AG08395 (cell line): ENCODE measurements around the gene CARS1.
"Not testable (repeated sequence)": the region's sequence is repeated elsewhere in the genome, so short reads cannot be mapped to it uniquely, and the experiment has no call there.

Experiments used
- DNase-seq: peaks from one replicate; pipeline ENCODE4 v3.0.0; 2012; ENCODE audit warnings: mixed read lengths, low spot score

Gene CARS1

GRCh38 chr11:3089236-3090061 lies 32.2 kb upstream of the CARS1 start:
- no peak for DNase-seq

- DNase-seq: no peak
These were observed 31.6 kb upstream of the CARS1 start for GRCh38 chr11:3088806-3089205.

DNA sequence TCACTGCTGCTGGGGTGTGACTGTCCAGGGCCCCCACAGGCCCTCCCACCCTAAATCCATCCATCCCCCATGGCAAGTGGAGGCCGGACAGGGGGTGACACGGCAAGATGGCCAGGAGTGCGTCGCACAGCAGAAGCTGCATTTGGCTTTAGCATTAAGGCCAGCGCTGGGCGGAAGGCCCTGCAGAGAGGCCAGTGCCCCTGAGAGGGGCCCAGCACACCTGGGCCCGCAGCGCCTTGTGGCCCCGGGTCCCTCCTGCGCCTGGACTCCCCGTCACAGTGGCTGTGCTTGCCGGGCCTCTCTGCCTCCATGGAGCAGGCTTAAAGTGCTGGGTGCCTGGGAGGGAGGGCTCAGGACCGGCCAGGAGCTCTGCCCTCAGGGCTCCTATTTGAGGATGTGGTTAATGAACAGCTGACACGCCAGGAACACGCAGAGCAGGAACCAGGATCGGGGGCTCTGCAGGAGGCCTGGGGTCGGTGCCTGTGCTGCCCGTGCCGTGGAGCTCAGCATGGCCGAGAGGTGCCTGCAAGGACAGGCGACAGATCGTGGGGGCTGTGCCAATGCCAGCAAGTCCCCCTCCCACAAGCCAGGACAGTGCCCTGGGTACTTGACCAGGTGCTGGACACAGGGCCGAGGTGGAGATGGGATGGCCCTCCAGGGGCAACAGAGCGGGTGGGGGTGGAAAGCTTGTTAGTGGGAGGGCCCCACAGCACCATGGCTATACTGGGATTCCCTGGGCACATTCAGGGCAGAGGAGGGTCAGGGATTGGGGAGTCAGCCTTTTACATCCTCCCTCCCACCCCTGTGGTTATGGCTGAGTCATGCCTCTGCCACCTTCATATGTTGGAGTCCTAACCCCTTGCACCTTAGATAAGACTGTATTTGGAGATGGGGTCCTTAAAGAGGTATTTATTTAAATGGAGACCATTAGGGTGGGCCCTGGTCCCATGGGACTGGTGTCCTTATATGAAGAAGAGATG lies 30.9 kb upstream of the CARS1 start:
- DNase-seq: peak; percentile 28

DNA sequence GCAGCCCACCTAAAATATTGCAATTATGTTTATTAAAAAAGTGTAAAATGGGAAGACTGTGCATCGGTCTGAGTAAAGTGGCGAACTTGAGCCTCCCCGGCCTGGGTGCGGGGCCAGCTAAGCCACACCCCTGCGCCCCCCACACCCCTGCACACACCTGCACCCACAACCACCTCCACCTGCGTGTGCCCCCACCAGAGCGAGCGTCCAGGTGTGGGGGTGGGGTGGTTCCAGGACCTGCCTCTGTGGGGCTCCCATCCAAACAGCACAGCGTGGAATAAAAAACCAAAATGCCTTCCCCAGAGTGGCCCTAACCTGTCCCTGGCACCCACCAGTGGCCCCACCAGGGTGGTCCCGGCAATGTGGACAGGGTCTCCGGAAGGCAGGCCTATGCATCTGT lies 30.1 kb upstream of the CARS1 start:
- DNase-seq: no peak

- no peak for DNase-seq
These were observed 29.5 kb upstream of the CARS1 start for GRCh38 chr11:3086671-3087150.

GRCh38 chr11:3086114-3086513 lies 28.9 kb upstream of the CARS1 start:
- no peak for DNase-seq

DNA sequence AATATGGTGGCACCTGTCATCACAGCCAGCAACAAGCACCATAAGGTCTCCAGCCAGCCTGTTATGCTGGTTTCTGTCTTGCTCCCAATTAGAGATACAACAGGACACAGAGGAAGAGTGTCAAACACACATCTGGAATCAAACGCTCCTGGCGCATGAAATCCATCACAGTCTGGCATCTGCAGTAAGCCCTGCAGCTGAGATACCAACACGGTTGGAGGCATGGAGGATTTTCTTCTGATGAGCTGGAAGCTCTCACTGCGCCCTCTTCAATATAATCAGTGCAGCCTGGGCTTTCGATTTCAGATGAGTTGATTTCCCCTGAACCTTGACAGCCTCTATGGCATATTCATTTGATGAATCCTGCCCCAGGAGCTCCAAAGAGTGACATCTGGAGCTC lies 27.8 kb upstream of the CARS1 start:
- DNase-seq: no peak

DNA sequence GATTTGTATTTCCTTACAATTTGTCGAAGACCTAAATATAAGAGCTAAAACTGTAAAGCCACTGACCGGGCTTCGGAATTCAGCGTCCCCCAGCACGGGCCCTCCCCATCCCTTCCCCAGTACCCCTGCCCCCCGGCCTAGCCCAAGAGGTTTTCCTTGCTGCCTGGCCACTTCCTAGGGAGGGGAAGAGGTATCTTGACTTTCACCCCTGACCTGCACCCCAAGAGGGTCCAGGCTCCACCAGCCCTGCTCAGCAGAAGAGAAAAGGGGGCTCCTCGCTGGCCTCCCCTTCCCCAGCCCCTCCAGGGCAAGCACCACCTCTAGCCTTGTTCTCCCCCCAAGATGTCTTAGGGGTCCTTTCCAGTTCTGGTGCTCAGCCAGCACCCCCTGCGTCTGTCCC lies 26.1 kb upstream of the CARS1 start:
- no peak for DNase-seq

GRCh38 chr11:3081386-3081751 lies 24.1 kb upstream of the CARS1 start:
- DNase-seq: no peak

DNA sequence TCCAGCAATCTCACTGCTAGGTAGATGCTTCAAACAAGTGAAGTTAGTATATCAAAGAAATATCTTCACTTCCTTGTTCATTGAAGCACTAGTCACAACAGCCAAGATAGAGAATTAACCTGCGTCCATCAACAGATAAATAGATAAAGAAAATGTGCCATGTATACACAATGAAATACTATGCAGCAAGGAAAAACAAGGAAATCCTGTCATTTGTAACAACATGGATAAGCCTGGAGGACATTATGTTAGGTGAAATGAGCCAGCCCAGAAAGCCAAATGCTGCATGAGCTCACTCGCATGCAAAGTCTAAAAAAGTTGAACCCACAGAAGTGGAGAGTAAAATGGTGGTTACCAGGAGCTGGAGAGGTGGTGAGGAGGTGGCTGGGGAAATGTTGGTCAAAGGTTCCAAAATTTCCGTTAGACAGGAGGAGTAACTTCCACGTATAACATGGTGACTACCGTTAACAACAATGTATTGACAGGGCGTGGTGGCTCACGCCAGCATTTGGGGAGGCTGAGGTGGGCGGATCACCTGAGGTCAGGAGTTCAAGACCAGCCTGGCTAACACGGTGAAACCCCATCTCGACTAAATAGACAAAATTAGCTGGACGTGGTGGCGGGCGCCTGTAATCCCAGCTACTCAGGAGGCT lies 23.6 kb upstream of the CARS1 start:
- DNase-seq: no peak

DNA sequence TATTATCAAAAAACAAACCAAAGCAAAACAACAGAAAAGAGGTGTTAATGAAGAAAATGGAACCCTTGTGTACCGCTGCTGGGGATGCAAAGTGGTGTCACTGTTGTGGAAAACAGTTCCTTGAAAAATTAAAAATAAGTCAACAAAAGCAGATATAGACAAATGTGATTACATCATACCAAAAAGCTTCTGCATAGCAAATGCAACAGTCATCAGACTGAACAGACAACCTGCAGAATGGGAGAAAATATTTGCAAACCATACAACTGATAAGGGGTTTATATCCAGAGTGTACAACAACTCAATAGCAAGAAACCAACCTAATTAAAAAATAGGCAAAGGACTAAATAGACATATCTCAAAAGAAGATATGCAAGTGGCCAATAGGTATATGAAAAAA lies 22.9 kb upstream of the CARS1 start:
- no peak for DNase-seq

GRCh38 chr11:3077846-3078440 lies 20.7 kb upstream of the CARS1 start:
- no peak for DNase-seq

DNA sequence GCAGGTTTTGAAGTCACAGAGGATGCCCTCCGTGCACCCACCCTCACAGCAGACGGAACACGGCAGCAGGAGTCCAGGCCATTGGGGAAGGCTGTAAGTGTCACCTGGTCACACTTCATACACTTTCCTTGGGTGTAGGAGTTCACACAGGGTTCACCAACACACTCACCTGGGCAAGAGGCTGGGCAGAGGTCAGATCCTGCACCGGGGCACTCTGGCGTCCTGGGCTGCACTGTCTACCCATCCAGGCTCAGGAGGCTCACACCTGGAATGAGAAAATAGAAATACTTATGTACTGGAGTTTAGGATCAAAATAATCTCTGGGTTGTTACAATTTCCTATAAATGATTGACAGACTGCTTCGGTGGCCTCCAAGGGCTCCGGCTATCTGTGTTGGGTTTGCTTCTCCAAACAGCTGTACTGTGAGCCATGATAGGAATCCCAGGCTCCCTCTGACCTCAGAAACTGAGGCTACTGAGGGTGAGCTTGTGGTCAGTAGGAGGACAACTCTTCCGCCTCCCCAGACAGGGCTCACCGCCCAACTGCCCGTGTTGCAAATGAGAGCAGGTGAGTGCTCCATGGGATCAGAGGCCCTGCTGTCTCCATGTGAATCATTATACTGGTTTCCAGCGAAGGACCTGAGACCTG lies 20.1 kb upstream of the CARS1 start:
- DNase-seq: no peak

- no peak for DNase-seq
These were observed 17.8 kb upstream of the CARS1 start for GRCh38 chr11:3074912-3075589.

GRCh38 chr11:3073029-3073435 lies 15.8 kb upstream of the CARS1 start:
- DNase-seq: peak; percentile 48

DNA sequence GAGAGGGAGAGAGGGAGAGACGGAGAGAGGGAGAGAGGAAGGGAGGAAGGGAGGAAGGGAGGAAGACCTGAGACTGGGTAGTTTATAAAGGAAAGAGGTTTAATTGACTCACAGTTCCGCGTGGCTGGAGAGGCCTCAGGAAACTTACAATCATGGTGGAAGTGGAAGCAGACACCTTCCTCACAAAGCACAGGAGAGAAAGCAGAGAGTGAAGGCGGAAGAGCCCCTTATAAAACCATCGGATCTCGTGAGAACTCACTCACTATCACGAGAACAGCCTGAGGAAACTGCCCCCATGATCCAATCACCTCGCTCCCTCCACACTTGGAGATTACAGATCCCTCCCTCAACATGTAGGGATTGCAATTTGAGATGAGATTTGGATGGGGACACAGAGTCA lies 12.2 kb upstream of the CARS1 start:
- no peak for DNase-seq

- not testable (repeated sequence) for DNase-seq
These were observed 9.1 kb upstream of the CARS1 start for GRCh38 chr11:3066308-3066707.

DNA sequence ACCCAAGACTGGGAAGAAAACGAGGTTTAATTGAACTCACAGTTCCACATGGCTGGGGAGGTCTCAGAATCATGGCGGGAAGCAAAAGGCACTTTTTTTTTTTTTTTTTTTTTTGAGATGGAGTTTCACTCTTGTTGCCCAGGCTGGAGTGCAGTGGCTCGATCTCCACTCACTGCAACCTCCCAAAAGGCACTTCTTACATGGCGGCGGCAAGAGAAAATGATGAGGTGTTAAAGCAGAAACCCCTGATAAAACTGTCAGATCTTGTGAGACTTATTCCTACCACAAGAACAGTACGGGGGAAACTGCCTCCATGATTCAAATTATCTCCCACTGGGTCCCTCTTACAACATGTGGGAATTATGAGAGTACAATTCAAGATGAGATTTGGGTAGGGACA lies 7.5 kb upstream of the CARS1 start:
- not testable (repeated sequence) for DNase-seq

DNA sequence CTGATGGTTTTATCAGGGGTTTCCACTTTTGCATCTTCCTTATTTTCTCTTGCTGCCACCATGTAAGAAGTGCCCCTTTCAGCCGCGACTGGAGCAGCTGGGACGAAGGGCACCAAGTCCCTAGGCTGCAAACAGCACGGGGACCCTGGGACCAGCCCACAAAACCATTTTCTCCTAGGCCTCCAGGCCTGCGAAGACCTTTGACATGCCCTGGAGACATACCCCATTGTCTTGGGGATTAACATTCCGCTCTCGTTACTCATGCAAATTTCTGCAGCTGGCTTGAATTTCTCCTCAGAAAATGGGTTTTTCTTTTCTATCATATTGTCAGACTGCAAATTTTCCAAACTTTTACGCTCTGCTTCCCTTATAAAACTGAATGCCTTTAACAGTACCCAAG lies 6.7 kb upstream of the CARS1 start:
- DNase-seq: not testable (repeated sequence)

- not testable (repeated sequence) for DNase-seq
These were observed 6.2 kb upstream of the CARS1 start for GRCh38 chr11:3063432-3063831.
